A549 (cell line): ENCODE data around the gene CMIP. TPM values are rescaled to one million over a fixed set of nuclear protein-coding genes. Genes with fewer than 3 reads are reported as not detected.

Experiments used
- ATAC-seq, 2 experiments: fragments of 200-7000 bp in 1 of 2; fragments of >200 bp in 1 of 2; cut with Nextera tagmentation in 1 of 2; cut with Tn5 transposase in 1 of 2; 3 replicates each; pipeline versions ENCODE4 v1.8.0 to v1.9.1; 2018 to 2020; ENCODE audit warnings: mild to moderate bottlenecking in 1 of 2, moderate library complexity in 1 of 2
- CTCF ChIA-PET: fragments of 300-600 bp; sonication (Branson Sonifier 250); formaldehyde crosslinking; extraction: SDS; loops from one replicate; lab custom pipeline; 2021; ENCODE audit warnings: antibody characterized with exemption, inconsistent platforms; lab: Yijun Ruan, JAX
- POLR2A ChIA-PET: fragments of 350-600 bp; formaldehyde crosslinking; extraction: SDS; loops from one replicate; lab custom pipeline; 2021; ENCODE audit warnings: antibody characterized with exemption, inconsistent platforms; lab: Yijun Ruan, JAX
- DNase-seq, 2 experiments: peaks; one replicate each; pipeline versions ENCODE4 v3.0.0 to v3.0.0-alpha.2; 2011 to 2016; ENCODE audit warnings: low read depth in 1 of 2, low spot score in 1 of 2
- FAIRE-seq: peaks from 2 replicates; lab custom pipeline; 2011; peaks lifted over from hg19 to GRCh38; lab: Jason Lieb, UNC
- H3K27ac ChIP-seq, 2 experiments: fragments of >200 bp; sonication (Bioruptor Twin); formaldehyde crosslinking; 3 replicates each; pipeline ENCODE4 v1.5.1; 2016 to 2017
- H3K4me1 ChIP-seq: fragments of >200 bp; sonication (Bioruptor Twin); formaldehyde crosslinking; 3 replicates; pipeline ENCODE4 v1.6.1; 2016
- H3K4me2 ChIP-seq: fragments of >200 bp; sonication (Bioruptor Twin); formaldehyde crosslinking; 3 replicates; pipeline ENCODE4 v1.6.1; 2016
- H3K4me3 ChIP-seq: fragments of >200 bp; sonication (Bioruptor Twin); formaldehyde crosslinking; 3 replicates; pipeline ENCODE4 v1.5.1; 2016
- H3K9me3 ChIP-seq: fragments of >200 bp; sonication (Bioruptor Twin); formaldehyde crosslinking; 3 replicates; pipeline ENCODE4 v1.6.1; 2016
- BHLHE40 ChIP-seq: IDR thresholded peaks from 2 replicates; pipeline ENCODE4 v1.6.1; 2012; ENCODE audit warnings: low read depth, low read length, inconsistent platforms
- CBX2 ChIP-seq: fragments of 200-600 bp; sonication (generic); IDR thresholded peaks from 2 replicates; pipeline ENCODE4 v1.6.1; 2016; ENCODE audit warnings: low read depth, mild to moderate bottlenecking, borderline replicate concordance
- CEBPB ChIP-seq, 2 experiments: fragments of >200 bp in 1 of 2; sonication (Bioruptor Twin) in 1 of 2; formaldehyde crosslinking in 1 of 2; IDR thresholded peaks; 2 replicates each; pipeline ENCODE4 v1.6.1; 2012 to 2016
- EHF ChIP-seq: fragments of 250-450 bp; sonication (Bioruptor Pico); IDR thresholded peaks from 2 replicates; pipeline ENCODE4 v1.5.0; 2020; ENCODE audit warnings: mild to moderate bottlenecking
- EHMT2 ChIP-seq: fragments of 200-600 bp; sonication (generic); IDR thresholded peaks from 2 replicates; pipeline ENCODE4 v1.6.1; 2016; ENCODE audit warnings: antibody characterized with exemption, low read depth, mild to moderate bottlenecking, moderate library complexity
- FOSB ChIP-seq: fragments of 250-450 bp; sonication (Bioruptor Pico); IDR thresholded peaks from 2 replicates; pipeline ENCODE4 v1.5.0; 2020; ENCODE audit warnings: mild to moderate bottlenecking, moderate library complexity
- HDAC2 ChIP-seq: fragments of 200-600 bp; sonication (generic); IDR thresholded peaks from 2 replicates; pipeline ENCODE4 v1.6.1; 2016
- HOXB13 ChIP-seq: fragments of 250-450 bp; sonication (Bioruptor Pico); IDR thresholded peaks from 2 replicates; pipeline ENCODE4 v1.5.0; 2020; ENCODE audit warnings: low read depth, mild to moderate bottlenecking, moderate library complexity
- JUN ChIP-seq, 2 experiments: fragments of >200 bp; sonication (Bioruptor Twin); formaldehyde crosslinking; IDR thresholded peaks; 2 replicates in 1 of 2; 3 replicates in 1 of 2; pipeline ENCODE4 v1.6.1; 2016 to 2017
- KDM1A ChIP-seq: fragments of 200-600 bp; sonication (generic); IDR thresholded peaks from 2 replicates; pipeline ENCODE4 v1.6.1; 2016; ENCODE audit warnings: low read depth, mild to moderate bottlenecking
- KDM5A ChIP-seq: fragments of 200-600 bp; sonication (generic); IDR thresholded peaks from 2 replicates; pipeline ENCODE4 v1.6.1; 2016; ENCODE audit warnings: antibody characterized with exemption, mild to moderate bottlenecking
- MAZ ChIP-seq: fragments of 150-350 bp; IDR thresholded peaks from 2 replicates; pipeline ENCODE4 v1.6.1; 2014; ENCODE audit warnings: antibody characterized with exemption, low read depth, low read length, borderline replicate concordance
- NFE2L2 ChIP-seq: fragments of 150-350 bp; conservative IDR thresholded peaks from 2 replicates; pipeline ENCODE4 v1.6.1; 2014; ENCODE audit warnings: low read length
- NPAS2 ChIP-seq: fragments of 250-450 bp; sonication (Bioruptor Pico); IDR thresholded peaks from 2 replicates; pipeline ENCODE4 v1.8.0; 2022; ENCODE audit warnings: mild to moderate bottlenecking, moderate library complexity, borderline replicate concordance
- NR3C1 ChIP-seq: fragments of >200 bp; sonication (Bioruptor Twin); formaldehyde crosslinking; IDR thresholded peaks from 3 replicates; pipeline ENCODE4 v1.6.1; 2017
- POLR2A ChIP-seq: IDR thresholded peaks from 2 replicates; pipeline ENCODE4 v1.6.1; 2012; ENCODE audit warnings: mild to moderate bottlenecking, low read length
- RCOR1 ChIP-seq: fragments of 150-350 bp; IDR thresholded peaks from 2 replicates; pipeline ENCODE4 v1.6.1; 2014; ENCODE audit warnings: antibody characterized with exemption, low read length, low read depth
- REST ChIP-seq: fragments of 200-600 bp; sonication (generic); IDR thresholded peaks from 2 replicates; pipeline ENCODE4 v1.6.1; 2016; ENCODE audit warnings: antibody characterized with exemption, mild to moderate bottlenecking, moderate library complexity
- RFX5 ChIP-seq: fragments of 450-650 bp; IDR thresholded peaks from 2 replicates; pipeline ENCODE4 v1.7.1; 2014; ENCODE audit warnings: antibody characterized with exemption, mild to moderate bottlenecking, moderate library complexity
- RNF2 ChIP-seq: fragments of 200-600 bp; sonication (generic); IDR thresholded peaks from 2 replicates; pipeline ENCODE4 v1.6.1; 2016; ENCODE audit warnings: low read depth, mild to moderate bottlenecking, antibody characterized with exemption, moderate library complexity, borderline replicate concordance
- TFCP2L1 ChIP-seq: fragments of 250-450 bp; sonication (Bioruptor Pico); IDR thresholded peaks from 2 replicates; pipeline ENCODE4 v1.5.0; 2021; ENCODE audit warnings: mild to moderate bottlenecking
- ZC3H11A ChIP-seq: fragments of 450-650 bp; IDR thresholded peaks from 2 replicates; pipeline ENCODE4 v1.6.1; 2014; ENCODE audit warnings: antibody characterized with exemption, mild to moderate bottlenecking
- ZFP36 ChIP-seq: fragments of 450-650 bp; IDR thresholded peaks from 2 replicates; pipeline ENCODE4 v1.6.1; 2014; ENCODE audit warnings: borderline replicate concordance; ENCODE audit not compliant: partially characterized antibody
- WGBS: methylation state at CpG from one replicate; pipeline ENCODE4 v1.1.6; 2017; ENCODE audit errors: missing lambda C conversion rate; 5-methylcytosine and 5-hydroxymethylcytosine counted together
- polyA plus RNA-seq, 4 experiments: library from polyadenylated mRNA; depleted of rRNA in 3 of 4; stranded (reverse); fragments of >200 nt; fragmentation: RNase III in 1 of 4; extraction: RNeasy Plus Mini Kit Qiagen cat#74134 plus additional on column Dnase treatment in 1 of 4; gene quantifications; 2 replicates in 3 of 4; 3 replicates in 1 of 4; pipeline ENCODE4 v1.2.3, GENCODE V29; 2011 to 2017

The CMIP gene
- polyA plus RNA-seq, 2 of the 4 experiments (the other 2 are of a cell fraction), result 21.6 to 125 TPM

- H3K4me3 ChIP-seq, result no peak overlapping the region
- H3K9me3 ChIP-seq, result no peaks in the 10 kb centered on the region
- FAIRE-seq (no peak), DNase-seq (no peak)
- POLR2A ChIA-PET, result no interaction called here
- H3K4me2 ChIP-seq, result no peak overlapping the region
- H3K4me1 ChIP-seq, result peaks cover 80% of the 10 kb centered on the region
- peak overlapping the region; percentile 77 to 88; a peak in 4 of 6 replicates for H3K27ac ChIP-seq
- 84% methylated on average over 17 of the region's 18 CpGs for WGBS
- TF ChIP-seq NR3C1, result no peak
- no peak for TF ChIP-seq HDAC2
- no peak for TF ChIP-seq CBX2
- TF ChIP-seq FOSB, result no peak
- TF ChIP-seq ZC3H11A, result no peak
- no peak for TF ChIP-seq RCOR1
- TF ChIP-seq RFX5, result no peak
- peak; percentile 13 for TF ChIP-seq ZFP36
- TF ChIP-seq EHF (CRISPR knock-in tag), result no peak
- TF ChIP-seq TFCP2L1 (CRISPR knock-in tag), result no peak
- TF ChIP-seq BHLHE40, result no peak
- no peak for TF ChIP-seq REST
- TF ChIP-seq JUN (IDR thresholded peaks at IDR 0.05), result 0 out of 5 replicates have a peak, but pooled peaks of 1 of the 2 experiments have one; percentile 22
- TF ChIP-seq KDM5A, result no peak
- TF ChIP-seq KDM1A, result no peak
- TF ChIP-seq POLR2A, result no peak
- TF ChIP-seq, all 56 proteins: peak for 2
- ATAC-seq, result no peak
- CTCF ChIA-PET, result interaction anchor here (0.6 to 2.1 kb wide), 7 partner anchors 8 to 265 kb away, joined by 3 to 6 read pairs (median 4); no protein-coding TSS in a partner anchor
These were observed 185.5 kb downstream of the CMIP start for GRCh38 chr16:81629896-81630634.

GRCh38 chr16:81630635-81631031 is 186.0 kb downstream of the CMIP start:
- no peak for FAIRE-seq
- TF ChIP-seq RNF2 (no peak), NPAS2 (CRISPR knock-in tag) (no peak), HOXB13 (CRISPR knock-in tag) (no peak), NFE2L2 (no peak), TFCP2L1 (CRISPR knock-in tag) (no peak), KDM1A (no peak), ZFP36 (no peak), MAZ (no peak), EHMT2 (no peak), CEBPB (IDR thresholded peaks at IDR 0.05) (no peak)
- ChIA-PET CTCF (interaction anchor here (0.6 to 1.4 kb wide), 7 partner anchors 8 to 265 kb away, joined by 3 to 4 read pairs (median 3); no protein-coding TSS in a partner anchor), POLR2A (no interaction called here)
- Histone ChIP-seq H3K27ac (peak overlapping the region; percentile 77 to 88; a peak in 5 of 6 replicates), H3K4me3 (no peak overlapping the region), H3K9me3 (no peaks in the 10 kb centered on the region), H3K4me1 (peaks cover 80% of the 10 kb centered on the region), H3K4me2 (no peak overlapping the region)
- no peak for DNase-seq
- no peak for ATAC-seq
- 100% methylated on average over 2 of the region's 5 CpGs for WGBS
